ENCODE data around the gene RBMS3. TPM values are rescaled to one million over a fixed set of nuclear protein-coding genes. Genes with fewer than 3 reads are reported as not detected.
A peak's percentile ranks its signal among the peaks of the same experiment; 100 is the strongest.

RBMS3 gene
- polyA plus RNA-seq, 4 donors = 13.0 to 43.1 (median 15.7) TPM

GRCh38 chr3:29827756-29828155 lies 546.9 kb downstream of the RBMS3 start:
- no peak for DNase-seq (ENCODE audit: low read depth in 4 of 4, low spot score in 3 of 4)

- DNase-seq (ENCODE audit: low read depth in 4 of 4, low spot score in 3 of 4) = no peak
Observed at GRCh38 chr3:29829340-29829739, 548.5 kb downstream of the RBMS3 start.

- no peak for DNase-seq (ENCODE audit: low read depth in 4 of 4, low spot score in 3 of 4)
Observed at GRCh38 chr3:29850641-29851040, 569.8 kb downstream of the RBMS3 start.

GRCh38 chr3:29852767-29853166 lies 571.9 kb downstream of the RBMS3 start:
- no peak for DNase-seq (ENCODE audit: low read depth in 4 of 4, low spot score in 3 of 4)

GRCh38 chr3:29853841-29854397 lies 573.0 kb downstream of the RBMS3 start:
- DNase-seq (ENCODE audit: low read depth in 4 of 4, low spot score in 3 of 4) = no peak

GRCh38 chr3:29854821-29855220 lies 574.0 kb downstream of the RBMS3 start:
- DNase-seq (ENCODE audit: low read depth in 4 of 4, low spot score in 3 of 4) = no peak

GRCh38 chr3:29859726-29860270 lies 578.9 kb downstream of the RBMS3 start:
- DNase-seq (ENCODE audit: low read depth in 4 of 4, low spot score in 3 of 4) = no peak

- no peak for DNase-seq (ENCODE audit: low read depth in 4 of 4, low spot score in 3 of 4)
Observed at GRCh38 chr3:29864809-29865208, 583.9 kb downstream of the RBMS3 start.

GRCh38 chr3:29868543-29869101 lies 587.8 kb downstream of the RBMS3 start:
- DNase-seq (ENCODE audit: low read depth in 4 of 4, low spot score in 3 of 4) = no peak

- no peak for DNase-seq (ENCODE audit: low read depth in 4 of 4, low spot score in 3 of 4)
Observed at GRCh38 chr3:29870136-29870535, 589.3 kb downstream of the RBMS3 start.

GRCh38 chr3:29871087-29871486 lies 590.2 kb downstream of the RBMS3 start:
- DNase-seq (ENCODE audit: low read depth in 4 of 4, low spot score in 3 of 4) = no peak

GRCh38 chr3:29880809-29881208 lies 599.9 kb downstream of the RBMS3 start:
- DNase-seq (ENCODE audit: low read depth in 4 of 4, low spot score in 3 of 4) = no peak

GRCh38 chr3:29887451-29887850 lies 606.6 kb downstream of the RBMS3 start:
- no peak for DNase-seq (ENCODE audit: low read depth in 4 of 4, low spot score in 3 of 4)

- no peak for DNase-seq (ENCODE audit: low read depth in 4 of 4, low spot score in 3 of 4)
Observed at GRCh38 chr3:29889215-29889614, 608.3 kb downstream of the RBMS3 start.

GRCh38 chr3:29890801-29891200 lies 609.9 kb downstream of the RBMS3 start:
- no peak for DNase-seq (ENCODE audit: low read depth in 4 of 4, low spot score in 3 of 4)

GRCh38 chr3:29892976-29893554 lies 612.2 kb downstream of the RBMS3 start:
- no peak for DNase-seq (ENCODE audit: low read depth in 4 of 4, low spot score in 3 of 4)

- DNase-seq (ENCODE audit: low read depth in 4 of 4, low spot score in 3 of 4) = no peak
Observed at GRCh38 chr3:29896856-29897255, 616.0 kb downstream of the RBMS3 start.

- peak in 1 of 4 donors; percentile 24 for DNase-seq (ENCODE audit: low read depth in 4 of 4, low spot score in 3 of 4)
Observed at GRCh38 chr3:29898171-29898965, 617.5 kb downstream of the RBMS3 start.

- no peak for DNase-seq (ENCODE audit: low read depth in 4 of 4, low spot score in 3 of 4)
Observed at GRCh38 chr3:29899021-29899420, 618.1 kb downstream of the RBMS3 start.

- no peak for DNase-seq (ENCODE audit: low read depth in 4 of 4, low spot score in 3 of 4)
Observed at GRCh38 chr3:29901097-29901496, 620.2 kb downstream of the RBMS3 start.

- no peak for DNase-seq (ENCODE audit: low read depth in 4 of 4, low spot score in 3 of 4)
Observed at GRCh38 chr3:29903600-29903999, 622.7 kb downstream of the RBMS3 start.
